Measurements from ENCODE around the gene BRD2.

DNA sequence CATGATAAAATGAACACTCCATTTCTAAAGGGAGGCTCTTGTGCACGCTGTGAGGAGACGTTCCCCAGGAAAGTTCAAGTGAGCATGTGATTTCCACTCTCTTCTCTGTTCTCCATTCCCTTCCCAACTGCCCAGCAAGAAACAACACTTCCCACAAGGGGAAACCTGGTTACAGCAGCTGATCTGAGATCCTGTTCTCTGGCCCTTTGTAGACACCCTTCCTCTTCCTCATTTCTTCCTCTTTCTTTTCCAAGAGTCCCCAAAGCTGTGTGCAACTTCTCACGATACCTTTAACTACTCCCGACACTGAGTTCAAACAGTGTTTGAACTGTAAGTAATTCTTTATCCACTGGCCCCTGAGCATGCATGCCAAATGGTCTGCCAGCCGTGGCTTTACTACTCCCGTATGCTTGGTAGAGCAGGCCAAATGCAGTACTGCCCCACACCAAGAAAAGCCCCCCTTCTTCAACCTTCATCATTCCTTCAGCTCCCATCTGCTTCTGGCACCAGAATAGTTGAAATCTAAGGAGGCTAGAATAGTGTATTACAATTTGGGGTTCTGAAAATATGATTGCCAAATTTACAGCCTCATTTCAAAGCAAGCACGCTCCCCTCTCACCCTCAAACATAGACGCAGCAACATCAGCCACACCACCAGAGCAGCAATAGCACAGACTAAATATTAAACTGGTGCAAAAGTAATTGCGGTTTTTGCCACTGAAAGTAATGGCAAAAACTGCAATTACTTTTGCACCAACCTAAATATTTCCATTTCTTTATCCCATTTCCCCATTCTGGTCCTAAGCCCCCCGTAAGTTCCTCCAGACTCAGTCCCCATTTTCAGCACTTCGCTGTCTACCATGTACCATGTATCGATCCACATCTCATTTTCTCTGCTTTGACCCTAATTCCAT is 31.9 kb upstream of the BRD2 start:
- TF ChIP-seq, protein P1, sequence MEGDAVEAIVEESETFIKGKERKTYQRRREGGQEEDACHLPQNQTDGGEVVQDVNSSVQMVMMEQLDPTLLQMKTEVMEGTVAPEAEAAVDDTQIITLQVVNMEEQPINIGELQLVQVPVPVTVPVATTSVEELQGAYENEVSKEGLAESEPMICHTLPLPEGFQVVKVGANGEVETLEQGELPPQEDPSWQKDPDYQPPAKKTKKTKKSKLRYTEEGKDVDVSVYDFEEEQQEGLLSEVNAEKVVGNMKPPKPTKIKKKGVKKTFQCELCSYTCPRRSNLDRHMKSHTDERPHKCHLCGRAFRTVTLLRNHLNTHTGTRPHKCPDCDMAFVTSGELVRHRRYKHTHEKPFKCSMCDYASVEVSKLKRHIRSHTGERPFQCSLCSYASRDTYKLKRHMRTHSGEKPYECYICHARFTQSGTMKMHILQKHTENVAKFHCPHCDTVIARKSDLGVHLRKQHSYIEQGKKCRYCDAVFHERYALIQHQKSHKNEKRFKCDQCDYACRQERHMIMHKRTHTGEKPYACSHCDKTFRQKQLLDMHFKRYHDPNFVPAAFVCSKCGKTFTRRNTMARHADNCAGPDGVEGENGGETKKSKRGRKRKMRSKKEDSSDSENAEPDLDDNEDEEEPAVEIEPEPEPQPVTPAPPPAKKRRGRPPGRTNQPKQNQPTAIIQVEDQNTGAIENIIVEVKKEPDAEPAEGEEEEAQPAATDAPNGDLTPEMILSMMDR (conservative IDR thresholded peaks at IDR 0.05; ENCODE audit: low read depth, low read length), result no peak
- TF ChIP-seq USF2 (IDR thresholded peaks at IDR 0.05; ENCODE audit: low read depth, low read length), result no peak
